Activated naive CD8-positive, alpha-beta T cell treated with anti-CD3 and anti-CD28 coated beads, Interleukin-2, amount 50 U/mL, for 24 hours (primary cell): ENCODE results near the gene PRG3.

Experiments
- ATAC-seq: fragments of 150-1000 bp; cut with Tn5 transposase; one replicate; pipeline ENCODE4 v1.10.0; 2021
- DNase-seq: peaks from one replicate; pipeline ENCODE4 v3.0.0; 2021
- H3K27ac Mint-ChIP-seq: one replicate; pipeline ENCODE4 v1.8.0; 2021; ENCODE audit warnings: mild to moderate bottlenecking, mixed read lengths
- H3K27me3 Mint-ChIP-seq: one replicate; pipeline ENCODE4 v1.8.0; 2021; ENCODE audit warnings: mixed read lengths
- H3K36me3 Mint-ChIP-seq: one replicate; pipeline ENCODE4 v1.8.0; 2021; ENCODE audit warnings: low read depth, mixed read lengths
- H3K4me1 Mint-ChIP-seq: one replicate; pipeline ENCODE4 v1.8.0; 2021; ENCODE audit warnings: mixed read lengths
- H3K4me3 Mint-ChIP-seq: one replicate; pipeline ENCODE4 v1.8.0; 2021; ENCODE audit warnings: mild to moderate bottlenecking, moderate library complexity, mixed read lengths
- H3K9me3 Mint-ChIP-seq: one replicate; pipeline ENCODE4 v1.8.0; 2021; ENCODE audit warnings: mixed read lengths

The PRG3 gene

GRCh38 chr11:57335343-57336110 is 45.4 kb downstream of the PRG3 start, which contains the start of gene SSRP1:
TSS of gene SSRP1 (minus strand) at chr11:57335892. CDS start at chr11:57335121, 771 bp downstream.
- Mint-ChIP-seq H3K4me1 (peaks cover 50% of the 10 kb centered on the region), H3K4me3 (peak within 1 kb of the TSS; percentile 92), H3K36me3 (peaks cover 40% of the 10 kb centered on the region), H3K27me3 (no peaks in the 10 kb centered on the region), H3K27ac (peak within 1 kb of the TSS; percentile 98), H3K9me3 (no peaks in the 10 kb centered on the region)
- ATAC-seq (peak; percentile 100), DNase-seq (peak; percentile 85)

- H3K36me3 Mint-ChIP-seq, result peaks cover 46% of the 10 kb centered on the region
- DNase-seq (no peak), ATAC-seq (no peak)
- peak overlapping the region; percentile 92 for H3K4me3 Mint-ChIP-seq
- H3K27me3 Mint-ChIP-seq, result no peaks in the 10 kb centered on the region
- peaks cover 55% of the 10 kb centered on the region for H3K4me1 Mint-ChIP-seq
- no peaks in the 10 kb centered on the region for H3K9me3 Mint-ChIP-seq
- peak overlapping the region; percentile 98 for H3K27ac Mint-ChIP-seq
Measured at GRCh38 chr11:57335023-57335342, 46.0 kb downstream of the PRG3 start.

- no peaks in the 10 kb centered on the region for H3K9me3 Mint-ChIP-seq
- H3K36me3 Mint-ChIP-seq, result peaks cover 65% of the 10 kb centered on the region
- no peaks in the 10 kb centered on the region for H3K27me3 Mint-ChIP-seq
- ATAC-seq (no peak), DNase-seq (no peak)
- H3K27ac Mint-ChIP-seq, result no peak overlapping the region
- H3K4me1 Mint-ChIP-seq, result peaks cover 64% of the 10 kb centered on the region
- no peak overlapping the region for H3K4me3 Mint-ChIP-seq
Measured at GRCh38 chr11:57332694-57333440, 48.1 kb downstream of the PRG3 start.

GRCh38 chr11:57331720-57332119 is 49.2 kb downstream of the PRG3 start:
- Mint-ChIP-seq H3K4me1 (peaks cover 73% of the 10 kb centered on the region), H3K27ac (no peak overlapping the region), H3K27me3 (no peaks in the 10 kb centered on the region), H3K9me3 (no peaks in the 10 kb centered on the region), H3K36me3 (peaks cover 77% of the 10 kb centered on the region), H3K4me3 (no peak overlapping the region)
- ATAC-seq (no peak), DNase-seq (no peak)

- H3K27ac Mint-ChIP-seq, result peak overlapping the region; percentile 83
- ATAC-seq, result peak; percentile 50
- H3K9me3 Mint-ChIP-seq, result no peaks in the 10 kb centered on the region
- peaks cover 92% of the 10 kb centered on the region for H3K36me3 Mint-ChIP-seq
- no peaks in the 10 kb centered on the region for H3K27me3 Mint-ChIP-seq
- peaks cover 78% of the 10 kb centered on the region for H3K4me1 Mint-ChIP-seq
- peak overlapping the region; percentile 51 for H3K4me3 Mint-ChIP-seq
- DNase-seq, result no peak
Measured at GRCh38 chr11:57330029-57330428, 50.9 kb downstream of the PRG3 start.

- H3K27me3 Mint-ChIP-seq, result no peaks in the 10 kb centered on the region
- DNase-seq, result no peak
- H3K36me3 Mint-ChIP-seq, result peaks cover 74% of the 10 kb centered on the region
- peaks cover 70% of the 10 kb centered on the region for H3K4me1 Mint-ChIP-seq
- no peak for ATAC-seq
- H3K4me3 Mint-ChIP-seq, result no peak overlapping the region
- H3K27ac Mint-ChIP-seq, result peak overlapping the region; percentile 1
- H3K9me3 Mint-ChIP-seq, result no peaks in the 10 kb centered on the region
Measured at GRCh38 chr11:57327721-57328120, 53.2 kb downstream of the PRG3 start.
